Measurements from ENCODE around the gene SMURF2. TPM values are rescaled to one million over a fixed set of nuclear protein-coding genes. Genes with fewer than 3 reads are reported as not detected.

The SMURF2 gene
- total RNA-seq, 1 experiment from 2014 or later: 23.0 TPM

DNA sequence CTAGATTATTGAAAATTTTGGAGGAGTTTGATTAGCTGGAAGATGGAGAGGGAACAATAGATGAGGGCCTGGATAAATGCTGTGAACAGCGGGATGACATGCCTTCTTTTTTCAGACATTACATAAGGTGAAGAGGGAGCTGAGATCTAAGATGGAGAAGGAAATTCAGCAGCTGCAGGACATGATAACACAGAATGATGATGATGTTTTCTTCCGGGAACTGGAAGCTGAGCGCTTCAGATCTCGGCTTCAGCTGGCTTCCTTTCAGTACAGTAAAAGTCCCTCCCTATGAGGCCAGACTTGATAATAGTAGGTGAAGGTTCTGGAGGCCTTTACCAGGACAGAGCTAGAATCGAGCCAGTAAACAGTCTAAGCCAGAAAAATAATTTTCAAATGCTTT lies 124.6 kb downstream of the SMURF2 start:
- no peaks in the 10 kb centered on the region for H3K9me3 Mint-ChIP-seq

DNA sequence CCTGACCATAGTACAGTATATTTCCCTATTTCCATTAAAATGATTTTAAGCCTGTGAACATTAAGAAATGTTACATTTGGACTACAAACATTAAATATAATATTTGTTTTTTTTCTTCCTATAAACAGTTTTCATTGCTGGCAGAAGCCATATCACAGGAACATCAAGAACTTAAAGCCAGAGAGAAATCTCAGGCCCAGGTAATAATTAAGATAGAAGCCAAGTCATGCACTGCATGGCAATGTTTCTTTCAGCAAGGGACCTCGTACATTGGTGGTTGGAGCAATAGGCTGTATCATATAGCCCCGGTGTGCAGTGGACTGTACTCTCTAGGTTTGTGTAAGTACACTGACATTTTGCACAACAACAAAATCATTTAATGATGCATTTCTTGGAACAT lies 125.2 kb downstream of the SMURF2 start:
- CTCF ChIA-PET: no interaction called here
- ATAC-seq: no peak
- Mint-ChIP-seq H3K27ac (no peak overlapping the region), H3K4me3 (no peak overlapping the region), H3K9me3 (no peaks in the 10 kb centered on the region), H3K27me3 (ENCODE audit: low read depth) (no peaks in the 10 kb centered on the region), H3K4me1 (no peaks in the 10 kb centered on the region), H3K36me3 (peaks cover 54% of the 10 kb centered on the region)
- POLR2A ChIA-PET: no interaction called here
- no peak for DNase-seq (ENCODE audit: low spot score)
- TF ChIP-seq MXD4 (CRISPR knock-in tag; IDR thresholded peaks at IDR 0.05; ENCODE audit: borderline replicate concordance): no peak
- no peak for TF ChIP-seq GABPB1 (CRISPR knock-in tag; IDR thresholded peaks at IDR 0.05)
- TF ChIP-seq, protein P1, sequence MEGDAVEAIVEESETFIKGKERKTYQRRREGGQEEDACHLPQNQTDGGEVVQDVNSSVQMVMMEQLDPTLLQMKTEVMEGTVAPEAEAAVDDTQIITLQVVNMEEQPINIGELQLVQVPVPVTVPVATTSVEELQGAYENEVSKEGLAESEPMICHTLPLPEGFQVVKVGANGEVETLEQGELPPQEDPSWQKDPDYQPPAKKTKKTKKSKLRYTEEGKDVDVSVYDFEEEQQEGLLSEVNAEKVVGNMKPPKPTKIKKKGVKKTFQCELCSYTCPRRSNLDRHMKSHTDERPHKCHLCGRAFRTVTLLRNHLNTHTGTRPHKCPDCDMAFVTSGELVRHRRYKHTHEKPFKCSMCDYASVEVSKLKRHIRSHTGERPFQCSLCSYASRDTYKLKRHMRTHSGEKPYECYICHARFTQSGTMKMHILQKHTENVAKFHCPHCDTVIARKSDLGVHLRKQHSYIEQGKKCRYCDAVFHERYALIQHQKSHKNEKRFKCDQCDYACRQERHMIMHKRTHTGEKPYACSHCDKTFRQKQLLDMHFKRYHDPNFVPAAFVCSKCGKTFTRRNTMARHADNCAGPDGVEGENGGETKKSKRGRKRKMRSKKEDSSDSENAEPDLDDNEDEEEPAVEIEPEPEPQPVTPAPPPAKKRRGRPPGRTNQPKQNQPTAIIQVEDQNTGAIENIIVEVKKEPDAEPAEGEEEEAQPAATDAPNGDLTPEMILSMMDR (IDR thresholded peaks at IDR 0.05): no peak
- no peak for TF ChIP-seq MYBL2 (CRISPR knock-in tag; IDR thresholded peaks at IDR 0.05)
- no peak for TF ChIP-seq RELA (CRISPR knock-in tag; IDR thresholded peaks at IDR 0.05; ENCODE audit: borderline replicate concordance)
- no peak for TF ChIP-seq NR3C1 (CRISPR knock-in tag; conservative IDR thresholded peaks at IDR 0.05; ENCODE audit: low read depth)
- no peak for TF ChIP-seq SMAD3 (CRISPR knock-in tag; IDR thresholded peaks at IDR 0.05; ENCODE audit: borderline replicate concordance)

More for the DNA sequence above, 124.6 kb downstream of the SMURF2 start:
- Mint-ChIP-seq H3K27me3 (ENCODE audit: low read depth) (no peaks in the 10 kb centered on the region), H3K4me3 (no peak overlapping the region), H3K4me1 (no peaks in the 10 kb centered on the region), H3K36me3 (peaks cover 49% of the 10 kb centered on the region), H3K27ac (no peak overlapping the region)
- ATAC-seq (no peak), DNase-seq (ENCODE audit: low spot score) (no peak)
- CTCF ChIA-PET: interaction anchor here (1.0 kb wide), 1 partner anchor 46 kb away, joined by 3 read pairs; no protein-coding TSS in a partner anchor
- no peak for TF ChIP-seq ZNF416 (CRISPR knock-in tag; IDR thresholded peaks at IDR 0.05)
- TF ChIP-seq, protein P2, sequence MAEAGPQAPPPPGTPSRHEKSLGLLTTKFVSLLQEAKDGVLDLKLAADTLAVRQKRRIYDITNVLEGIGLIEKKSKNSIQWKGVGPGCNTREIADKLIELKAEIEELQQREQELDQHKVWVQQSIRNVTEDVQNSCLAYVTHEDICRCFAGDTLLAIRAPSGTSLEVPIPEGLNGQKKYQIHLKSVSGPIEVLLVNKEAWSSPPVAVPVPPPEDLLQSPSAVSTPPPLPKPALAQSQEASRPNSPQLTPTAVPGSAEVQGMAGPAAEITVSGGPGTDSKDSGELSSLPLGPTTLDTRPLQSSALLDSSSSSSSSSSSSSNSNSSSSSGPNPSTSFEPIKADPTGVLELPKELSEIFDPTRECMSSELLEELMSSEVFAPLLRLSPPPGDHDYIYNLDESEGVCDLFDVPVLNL (CRISPR knock-in tag; IDR thresholded peaks at IDR 0.05; ENCODE audit: borderline replicate concordance, low read depth): no peak
- POLR2A ChIA-PET: no interaction called here

DNA sequence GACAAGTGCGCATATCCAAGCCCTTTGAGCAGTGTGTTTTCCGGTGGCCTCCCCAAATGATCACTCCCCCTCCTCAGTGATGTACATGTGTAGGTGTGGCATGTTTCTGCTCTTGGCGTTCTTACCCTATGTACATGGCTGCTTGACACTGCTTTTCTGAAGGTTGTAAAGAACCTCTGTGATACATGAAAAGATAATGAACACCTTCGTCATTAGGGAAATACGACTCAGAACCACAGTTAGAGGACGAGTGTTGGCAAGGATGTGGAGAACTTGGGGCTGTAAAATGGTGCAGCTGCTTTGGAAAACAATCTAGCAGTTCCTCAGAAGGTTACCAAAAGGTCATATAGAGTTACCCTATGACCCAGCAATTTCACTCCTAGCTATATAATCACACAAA lies 126.8 kb downstream of the SMURF2 start:
- no peak overlapping the region for H3K4me3 Mint-ChIP-seq
- ATAC-seq: no peak
- H3K9me3 Mint-ChIP-seq: no peaks in the 10 kb centered on the region
- no peaks in the 10 kb centered on the region for H3K4me1 Mint-ChIP-seq
- ChIA-PET POLR2A (interaction anchor here (1.1 kb wide), 1 partner anchor 114 kb away, joined by 3 read pairs; no protein-coding TSS in a partner anchor), CTCF (interaction anchor here (0.5 kb wide), 1 partner anchor 12 kb away, joined by 3 read pairs; no protein-coding TSS in a partner anchor)
- no peak for DNase-seq (ENCODE audit: low spot score)
- H3K27me3 Mint-ChIP-seq (ENCODE audit: low read depth): no peaks in the 10 kb centered on the region
- H3K27ac Mint-ChIP-seq: no peak overlapping the region
- TF ChIP-seq ZNF396 (CRISPR knock-in tag; IDR thresholded peaks at IDR 0.05; ENCODE audit: borderline replicate concordance) (no peak), CBFB (CRISPR knock-in tag; IDR thresholded peaks at IDR 0.05; ENCODE audit: low read depth) (no peak), ZNF317 (CRISPR knock-in tag; IDR thresholded peaks at IDR 0.05; ENCODE audit: borderline replicate concordance, low read depth) (no peak), ZNF263 (CRISPR knock-in tag; IDR thresholded peaks at IDR 0.05; ENCODE audit: low read depth) (no peak)
- TF ChIP-seq, protein P3, sequence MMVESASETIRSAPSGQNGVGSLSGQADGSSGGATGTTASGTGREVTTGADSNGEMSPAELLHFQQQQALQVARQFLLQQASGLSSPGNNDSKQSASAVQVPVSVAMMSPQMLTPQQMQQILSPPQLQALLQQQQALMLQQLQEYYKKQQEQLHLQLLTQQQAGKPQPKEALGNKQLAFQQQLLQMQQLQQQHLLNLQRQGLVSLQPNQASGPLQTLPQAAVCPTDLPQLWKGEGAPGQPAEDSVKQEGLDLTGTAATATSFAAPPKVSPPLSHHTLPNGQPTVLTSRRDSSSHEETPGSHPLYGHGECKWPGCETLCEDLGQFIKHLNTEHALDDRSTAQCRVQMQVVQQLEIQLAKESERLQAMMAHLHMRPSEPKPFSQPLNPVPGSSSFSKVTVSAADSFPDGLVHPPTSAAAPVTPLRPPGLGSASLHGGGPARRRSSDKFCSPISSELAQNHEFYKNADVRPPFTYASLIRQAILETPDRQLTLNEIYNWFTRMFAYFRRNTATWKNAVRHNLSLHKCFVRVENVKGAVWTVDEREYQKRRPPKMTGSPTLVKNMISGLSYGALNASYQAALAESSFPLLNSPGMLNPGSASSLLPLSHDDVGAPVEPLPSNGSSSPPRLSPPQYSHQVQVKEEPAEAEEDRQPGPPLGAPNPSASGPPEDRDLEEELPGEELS (CRISPR knock-in tag; IDR thresholded peaks at IDR 0.05): no peak
- TF ChIP-seq, protein P4, sequence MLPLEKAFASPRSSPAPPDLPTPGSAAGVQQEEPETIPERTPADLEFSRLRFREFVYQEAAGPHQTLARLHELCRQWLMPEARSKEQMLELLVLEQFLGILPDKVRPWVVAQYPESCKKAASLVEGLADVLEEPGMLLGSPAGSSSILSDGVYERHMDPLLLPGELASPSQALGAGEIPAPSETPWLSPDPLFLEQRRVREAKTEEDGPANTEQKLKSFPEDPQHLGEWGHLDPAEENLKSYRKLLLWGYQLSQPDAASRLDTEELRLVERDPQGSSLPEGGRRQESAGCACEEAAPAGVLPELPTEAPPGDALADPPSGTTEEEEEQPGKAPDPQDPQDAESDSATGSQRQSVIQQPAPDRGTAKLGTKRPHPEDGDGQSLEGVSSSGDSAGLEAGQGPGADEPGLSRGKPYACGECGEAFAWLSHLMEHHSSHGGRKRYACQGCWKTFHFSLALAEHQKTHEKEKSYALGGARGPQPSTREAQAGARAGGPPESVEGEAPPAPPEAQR (CRISPR knock-in tag; IDR thresholded peaks at IDR 0.05): no peak
- peaks cover 64% of the 10 kb centered on the region for H3K36me3 Mint-ChIP-seq

All from WTC11 (cell line).